Natural killer cell (primary cell): ENCODE data around the gene SRPX. TPM values are rescaled to one million over a fixed set of nuclear protein-coding genes. Genes with fewer than 3 reads are reported as not detected.

Experiments used
- ATAC-seq, 3 donors: fragments of 150-1000 bp in 2 of 3; fragments of 200-7000 bp in 1 of 3; cut with Tn5 transposase; 1 replicate in 1 of 3; 2 replicates in 2 of 3; pipeline ENCODE4 v1.10.0; 2021; ENCODE audit warnings: mild to moderate bottlenecking in 2 of 3, moderate library complexity in 2 of 3
- DNase-seq, 2 donors: peaks; one replicate each; pipeline versions ENCODE4 v3.0.0 to v3.0.0-alpha.2; 2013 to 2021; ENCODE audit warnings: mixed read lengths in 1 of 2
- H3K27ac ChIP-seq: one replicate; pipeline ENCODE4 v1.5.1; 2013; ENCODE audit warnings: mild to moderate bottlenecking, low read length
- H3K27me3 ChIP-seq: one replicate; pipeline ENCODE4 v1.6.1; 2013; ENCODE audit warnings: low read length; ENCODE audit not compliant: control insufficient read depth, insufficient read depth
- H3K36me3 ChIP-seq: one replicate; pipeline ENCODE4 v1.6.1; 2013; ENCODE audit warnings: low read length; ENCODE audit not compliant: control insufficient read depth, insufficient read depth
- H3K4me1 ChIP-seq: one replicate; pipeline ENCODE4 v1.6.1; 2013; ENCODE audit warnings: low read length; ENCODE audit not compliant: control insufficient read depth, insufficient read depth
- H3K4me3 ChIP-seq: one replicate; pipeline ENCODE4 v1.5.1; 2013; ENCODE audit warnings: low read length
- H3K9me3 ChIP-seq: one replicate; pipeline ENCODE4 v1.6.1; 2013; ENCODE audit warnings: low read length; ENCODE audit not compliant: control insufficient read depth, insufficient read depth
- H3K27ac Mint-ChIP-seq, 2 donors: one replicate each; pipeline ENCODE4 v1.8.0; 2022; ENCODE audit warnings: mild to moderate bottlenecking in 2 of 2, mixed read lengths in 2 of 2, moderate library complexity in 1 of 2
- H3K27me3 Mint-ChIP-seq, 2 donors: one replicate each; pipeline ENCODE4 v1.8.0; 2022; ENCODE audit warnings: low read depth in 2 of 2, mixed read lengths in 2 of 2
- H3K36me3 Mint-ChIP-seq: one replicate; pipeline ENCODE4 v1.8.0; 2022; ENCODE audit warnings: mixed read lengths
- H3K4me1 Mint-ChIP-seq, 2 donors: one replicate each; pipeline ENCODE4 v1.8.0; 2022; ENCODE audit warnings: mixed read lengths in 2 of 2
- H3K4me3 Mint-ChIP-seq: one replicate; pipeline ENCODE4 v1.8.0; 2022; ENCODE audit warnings: mild to moderate bottlenecking, moderate library complexity, mixed read lengths
- H3K9me3 Mint-ChIP-seq, 2 donors: one replicate each; pipeline ENCODE4 v1.8.0; 2022; ENCODE audit warnings: mixed read lengths in 2 of 2
- WGBS: methylation state at CpG from one replicate; pipeline ENCODE4 v1.1.7; 2013; ENCODE audit warnings: missing lambda C conversion rate; ENCODE audit not compliant: insufficient coverage; 5-methylcytosine and 5-hydroxymethylcytosine counted together
- intact Hi-C: fragments of 100-400 bp; cut with micrococcal nuclease; formaldehyde crosslinking; loops from one replicate; pipeline ENCODE4 v1.14.2; 2022
- total RNA-seq, 4 donors: library from RNA; stranded (reverse); fragments of 120-200 nt in 1 of 4; gene quantifications; one replicate each; pipeline versions ENCODE4 v1.2.3 to v1.2.4, GENCODE V29; 2013 to 2022
- TF ChIP-seq, protein P1 (sequence below): fragments of 200-600 bp; IDR thresholded peaks from one replicate; pipeline ENCODE4 v1.8.0; 2022; ENCODE audit warnings: antibody characterized with exemption

SRPX gene
- total RNA-seq, 3 donors from 2014 or later (not counting 1 experiment from before 2014, with no cell fraction given), result 0.20 TPM; not detected in 2

DNA sequence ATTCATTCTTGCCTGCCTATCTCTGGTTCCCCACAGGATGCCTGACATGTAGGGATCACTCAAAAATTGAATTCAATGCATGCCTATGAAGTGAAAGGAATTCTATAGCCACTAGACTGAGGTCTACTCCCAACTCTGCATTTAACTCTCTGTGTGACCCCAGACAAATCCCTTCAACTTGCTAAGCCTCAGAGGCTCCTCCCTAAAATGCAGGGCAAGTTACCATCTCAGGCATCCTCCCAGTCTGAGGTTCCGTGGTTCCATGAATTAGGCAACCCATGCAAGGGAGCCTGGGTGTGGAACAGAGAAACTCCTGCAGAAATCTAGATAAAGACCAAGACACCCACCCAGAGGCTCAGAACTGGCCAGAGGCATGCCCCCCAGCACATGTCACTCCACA, 6.6 kb downstream of the SRPX start:
- Mint-ChIP-seq H3K36me3 (no peaks in the 10 kb centered on the region), H3K9me3 (no peaks in the 10 kb centered on the region), H3K4me1 (no peaks in the 10 kb centered on the region), H3K4me3 (no peak overlapping the region), H3K27ac (no peak overlapping the region), H3K27me3 (peaks cover 6 to 8% of the 10 kb centered on the region in 2 donors)
- no peak for DNase-seq
- TF ChIP-seq, protein P1, sequence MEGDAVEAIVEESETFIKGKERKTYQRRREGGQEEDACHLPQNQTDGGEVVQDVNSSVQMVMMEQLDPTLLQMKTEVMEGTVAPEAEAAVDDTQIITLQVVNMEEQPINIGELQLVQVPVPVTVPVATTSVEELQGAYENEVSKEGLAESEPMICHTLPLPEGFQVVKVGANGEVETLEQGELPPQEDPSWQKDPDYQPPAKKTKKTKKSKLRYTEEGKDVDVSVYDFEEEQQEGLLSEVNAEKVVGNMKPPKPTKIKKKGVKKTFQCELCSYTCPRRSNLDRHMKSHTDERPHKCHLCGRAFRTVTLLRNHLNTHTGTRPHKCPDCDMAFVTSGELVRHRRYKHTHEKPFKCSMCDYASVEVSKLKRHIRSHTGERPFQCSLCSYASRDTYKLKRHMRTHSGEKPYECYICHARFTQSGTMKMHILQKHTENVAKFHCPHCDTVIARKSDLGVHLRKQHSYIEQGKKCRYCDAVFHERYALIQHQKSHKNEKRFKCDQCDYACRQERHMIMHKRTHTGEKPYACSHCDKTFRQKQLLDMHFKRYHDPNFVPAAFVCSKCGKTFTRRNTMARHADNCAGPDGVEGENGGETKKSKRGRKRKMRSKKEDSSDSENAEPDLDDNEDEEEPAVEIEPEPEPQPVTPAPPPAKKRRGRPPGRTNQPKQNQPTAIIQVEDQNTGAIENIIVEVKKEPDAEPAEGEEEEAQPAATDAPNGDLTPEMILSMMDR, result no peak
- no peaks in the 10 kb centered on the region for H3K4me1 ChIP-seq
- H3K36me3 ChIP-seq, result no peaks in the 10 kb centered on the region
- H3K4me3 ChIP-seq, result no peak overlapping the region
- H3K9me3 ChIP-seq, result no peaks in the 10 kb centered on the region
- intact Hi-C loops, result no loop called here
- 90% methylated on average over 1 of the region's 1 CpG for WGBS
- H3K27me3 ChIP-seq, result no peaks in the 10 kb centered on the region
- no peak for ATAC-seq
- no peak overlapping the region for H3K27ac ChIP-seq

DNA sequence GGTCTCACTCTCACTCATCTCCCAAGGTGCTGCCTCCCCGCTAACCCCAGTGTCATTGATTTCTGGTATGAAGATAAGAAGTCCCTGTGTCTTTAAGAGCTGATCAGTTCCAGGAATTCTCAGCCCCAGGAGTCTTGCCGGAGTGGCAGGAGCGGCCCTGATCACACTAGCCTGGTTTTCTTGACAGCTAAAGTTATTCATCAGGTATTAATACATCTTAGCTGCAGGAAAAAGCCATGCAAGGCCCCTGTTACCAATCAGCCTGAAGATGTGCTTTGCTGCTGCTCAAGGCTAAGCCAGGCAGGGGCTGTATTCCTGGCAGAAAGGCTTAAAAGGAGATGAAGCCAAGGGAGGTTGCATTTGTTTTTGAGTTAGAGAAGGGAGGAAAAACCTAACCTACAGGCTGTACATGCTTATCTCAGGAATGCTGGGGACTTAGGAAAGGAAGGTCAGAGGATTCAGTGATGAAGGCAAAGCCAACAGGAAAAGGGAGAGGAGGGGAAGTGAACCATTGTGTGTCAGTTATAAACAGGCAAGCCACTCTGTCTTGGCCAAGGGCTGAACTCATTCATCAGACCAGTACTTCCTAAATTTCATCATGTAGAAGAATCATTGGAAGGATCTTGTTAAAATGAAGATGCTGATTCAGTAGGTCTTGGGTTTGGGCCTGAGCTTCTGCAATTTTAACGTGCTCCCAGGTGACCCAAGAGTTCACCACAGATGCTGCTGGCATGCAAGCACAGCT, 8.6 kb downstream of the SRPX start:
- DNase-seq (no peak), ATAC-seq (no peak)
- Histone ChIP-seq H3K27me3 (no peaks in the 10 kb centered on the region), H3K36me3 (no peaks in the 10 kb centered on the region), H3K9me3 (no peaks in the 10 kb centered on the region), H3K27ac (no peak overlapping the region), H3K4me3 (no peak overlapping the region), H3K4me1 (no peaks in the 10 kb centered on the region)
- no peaks in the 10 kb centered on the region for H3K36me3 Mint-ChIP-seq
- intact Hi-C loops, result no loop called here
- no peaks in the 10 kb centered on the region for H3K9me3 Mint-ChIP-seq
- WGBS, result 67% methylated on average over 4 of the region's 4 CpGs
- H3K4me1 Mint-ChIP-seq, result no peaks in the 10 kb centered on the region
- no peak overlapping the region for H3K4me3 Mint-ChIP-seq
- peaks cover 0 to 8% of the 10 kb centered on the region in 2 donors for H3K27me3 Mint-ChIP-seq
- TF ChIP-seq, protein P1, result no peak
- H3K27ac Mint-ChIP-seq, result no peak overlapping the region

DNA sequence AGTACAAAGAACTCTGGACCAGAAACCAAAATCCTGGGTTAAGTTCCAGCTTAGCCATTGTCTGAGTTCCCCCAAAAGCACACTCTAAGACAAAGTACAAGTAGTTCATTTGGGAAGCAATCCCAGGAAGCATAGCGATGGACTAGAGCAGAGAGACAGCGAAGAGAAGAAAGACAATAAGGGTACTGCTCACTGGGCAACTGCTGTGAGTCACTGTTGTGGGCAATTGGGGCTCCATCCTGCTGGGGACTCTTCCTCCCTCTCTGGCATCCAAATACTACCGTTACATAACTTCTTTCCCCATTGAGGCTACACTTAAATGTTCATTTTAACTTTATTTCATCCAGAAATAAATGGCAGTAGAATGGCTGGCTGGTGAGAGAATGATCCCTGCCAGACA, 14.1 kb downstream of the SRPX start:
- peaks cover 0 to 12% of the 10 kb centered on the region in 2 donors for H3K27me3 Mint-ChIP-seq
- no peaks in the 10 kb centered on the region for H3K9me3 ChIP-seq

More for the DNA sequence above, 14.1 kb downstream of the SRPX start:
- intact Hi-C loops, result no loop called here
- Mint-ChIP-seq H3K4me1 (no peaks in the 10 kb centered on the region), H3K9me3 (no peaks in the 10 kb centered on the region), H3K27ac (no peak overlapping the region), H3K4me3 (no peak overlapping the region), H3K36me3 (no peaks in the 10 kb centered on the region)
- Histone ChIP-seq H3K27me3 (no peaks in the 10 kb centered on the region), H3K36me3 (no peaks in the 10 kb centered on the region), H3K27ac (no peak overlapping the region), H3K4me1 (no peaks in the 10 kb centered on the region), H3K4me3 (no peak overlapping the region)
- 86% methylated on average over 2 of the region's 3 CpGs for WGBS
- TF ChIP-seq, protein P1, result no peak
- ATAC-seq (no peak), DNase-seq (no peak)
